ENCODE measurements around the gene THSD7B. TPM values are rescaled to one million over a fixed set of nuclear protein-coding genes. Genes with fewer than 3 reads are reported as not detected.

THSD7B gene
- polyA plus RNA-seq, 1 experiment = not detected

- no peak overlapping the region for H3K27ac ChIP-seq (ENCODE audit: low read depth, low read length)
- H3K27me3 ChIP-seq (ENCODE audit: control insufficient read depth, insufficient read depth, low read length) = no peaks in the 10 kb centered on the region
- no peak overlapping the region for H3K4me3 ChIP-seq (ENCODE audit: low read depth, low read length)
- POLR2A ChIA-PET = no interaction called here
- no peak for DNase-seq (ENCODE audit: low read depth, low spot score)
- CTCF ChIA-PET = interaction anchor here (0.7 kb wide), 1 partner anchor 32 kb away, joined by 3 read pairs; no protein-coding TSS in a partner anchor
- H3K9me3 ChIP-seq (ENCODE audit: control insufficient read depth, insufficient read depth, low read length) = peaks cover 17% of the 10 kb centered on the region
- TF ChIP-seq CTCF (IDR thresholded peaks at IDR 0.05; ENCODE audit: low read depth, low read length) = no peak
Measured at GRCh38 chr2:137192366-137193310, 427.3 kb downstream of the THSD7B start.

- no peak for TF ChIP-seq CTCF (IDR thresholded peaks at IDR 0.05; ENCODE audit: low read depth, low read length)
- ChIA-PET CTCF (no interaction called here), POLR2A (no interaction called here)
- H3K27ac ChIP-seq (ENCODE audit: low read depth, low read length) = no peak overlapping the region
- no peak overlapping the region for H3K4me3 ChIP-seq (ENCODE audit: low read depth, low read length)
- H3K27me3 ChIP-seq (ENCODE audit: control insufficient read depth, insufficient read depth, low read length) = no peaks in the 10 kb centered on the region
- DNase-seq (ENCODE audit: low read depth, low spot score) = no peak
- peaks cover 17% of the 10 kb centered on the region for H3K9me3 ChIP-seq (ENCODE audit: control insufficient read depth, insufficient read depth, low read length)
Measured at GRCh38 chr2:137193401-137193800, 428.1 kb downstream of the THSD7B start.

- ChIA-PET CTCF (no interaction called here), POLR2A (no interaction called here)
- Histone ChIP-seq H3K27me3 (ENCODE audit: control insufficient read depth, insufficient read depth, low read length) (no peaks in the 10 kb centered on the region), H3K4me3 (ENCODE audit: low read depth, low read length) (no peak overlapping the region), H3K27ac (ENCODE audit: low read depth, low read length) (no peak overlapping the region), H3K9me3 (ENCODE audit: control insufficient read depth, insufficient read depth, low read length) (peaks cover 17% of the 10 kb centered on the region)
- no peak for DNase-seq (ENCODE audit: low read depth, low spot score)
- no peak for TF ChIP-seq CTCF (IDR thresholded peaks at IDR 0.05; ENCODE audit: low read depth, low read length)
Measured at GRCh38 chr2:137194111-137194510, 428.8 kb downstream of the THSD7B start.

- TF ChIP-seq CTCF (IDR thresholded peaks at IDR 0.05; ENCODE audit: low read depth, low read length) = no peak
- CTCF ChIA-PET = no interaction called here
- DNase-seq (ENCODE audit: low read depth, low spot score) = no peak
- no peak overlapping the region for H3K4me3 ChIP-seq (ENCODE audit: low read depth, low read length)
- no peaks in the 10 kb centered on the region for H3K27me3 ChIP-seq (ENCODE audit: control insufficient read depth, insufficient read depth, low read length)
- POLR2A ChIA-PET = no interaction called here
- H3K9me3 ChIP-seq (ENCODE audit: control insufficient read depth, insufficient read depth, low read length) = 0 out of 2 replicates have a peak, but pooled peaks cover 2% of the 10 kb centered on the region
- no peak overlapping the region for H3K27ac ChIP-seq (ENCODE audit: low read depth, low read length)
Measured at GRCh38 chr2:137199751-137200150, 434.4 kb downstream of the THSD7B start.

GRCh38 chr2:137202318-137202717, 437.0 kb downstream of the THSD7B start:
- no peak for DNase-seq (ENCODE audit: low read depth, low spot score)
- no peak for TF ChIP-seq CTCF (IDR thresholded peaks at IDR 0.05; ENCODE audit: low read depth, low read length)
- no peaks in the 10 kb centered on the region for H3K27me3 ChIP-seq (ENCODE audit: control insufficient read depth, insufficient read depth, low read length)
- H3K9me3 ChIP-seq (ENCODE audit: control insufficient read depth, insufficient read depth, low read length) = 0 out of 2 replicates have a peak, but pooled peaks cover 2% of the 10 kb centered on the region
- no peak overlapping the region for H3K27ac ChIP-seq (ENCODE audit: low read depth, low read length)
- POLR2A ChIA-PET = no interaction called here
- CTCF ChIA-PET = no interaction called here
- no peak overlapping the region for H3K4me3 ChIP-seq (ENCODE audit: low read depth, low read length)

Data from AG04450 (cell line).